ENCODE measurements around the gene DTD1.

DNA sequence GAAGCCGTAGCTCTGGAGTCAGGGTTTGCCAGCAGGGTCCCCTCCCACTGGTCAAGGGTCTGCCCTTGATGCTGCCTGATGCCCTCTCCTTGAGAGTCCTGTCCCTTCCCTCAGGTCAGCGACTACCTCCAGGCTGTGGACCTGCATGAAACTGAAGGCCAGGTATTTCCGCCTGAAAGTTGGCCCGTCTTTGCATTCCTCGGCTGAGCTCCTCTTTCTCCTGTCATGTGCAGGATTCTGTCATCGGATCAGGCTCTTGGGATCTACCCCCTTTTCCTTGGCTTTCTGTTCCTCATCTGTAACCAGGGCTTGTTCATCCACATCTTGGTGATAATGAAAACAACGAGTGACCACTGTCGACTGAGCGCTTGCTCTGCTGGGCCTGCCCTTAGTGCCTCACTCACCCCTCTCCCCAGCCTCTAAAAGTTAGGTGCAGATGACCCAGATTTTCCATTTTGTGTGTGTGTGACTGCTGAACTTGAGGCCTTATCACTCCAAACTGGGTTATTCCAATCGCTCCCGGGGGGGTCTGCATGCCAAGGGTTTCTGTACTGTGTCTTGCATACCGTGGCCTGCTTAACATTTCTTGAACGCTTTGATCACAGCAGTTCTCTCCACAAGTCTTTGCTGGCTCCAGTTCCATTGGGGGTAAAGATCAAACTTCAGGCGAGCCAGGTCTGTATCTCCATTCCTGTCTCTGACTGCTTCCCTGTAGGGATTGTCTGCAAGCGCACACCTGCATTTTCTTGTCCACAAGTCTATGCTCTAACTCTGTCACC lies 81.6 kb downstream of the DTD1 start:
- TF ChIP-seq, protein P1, sequence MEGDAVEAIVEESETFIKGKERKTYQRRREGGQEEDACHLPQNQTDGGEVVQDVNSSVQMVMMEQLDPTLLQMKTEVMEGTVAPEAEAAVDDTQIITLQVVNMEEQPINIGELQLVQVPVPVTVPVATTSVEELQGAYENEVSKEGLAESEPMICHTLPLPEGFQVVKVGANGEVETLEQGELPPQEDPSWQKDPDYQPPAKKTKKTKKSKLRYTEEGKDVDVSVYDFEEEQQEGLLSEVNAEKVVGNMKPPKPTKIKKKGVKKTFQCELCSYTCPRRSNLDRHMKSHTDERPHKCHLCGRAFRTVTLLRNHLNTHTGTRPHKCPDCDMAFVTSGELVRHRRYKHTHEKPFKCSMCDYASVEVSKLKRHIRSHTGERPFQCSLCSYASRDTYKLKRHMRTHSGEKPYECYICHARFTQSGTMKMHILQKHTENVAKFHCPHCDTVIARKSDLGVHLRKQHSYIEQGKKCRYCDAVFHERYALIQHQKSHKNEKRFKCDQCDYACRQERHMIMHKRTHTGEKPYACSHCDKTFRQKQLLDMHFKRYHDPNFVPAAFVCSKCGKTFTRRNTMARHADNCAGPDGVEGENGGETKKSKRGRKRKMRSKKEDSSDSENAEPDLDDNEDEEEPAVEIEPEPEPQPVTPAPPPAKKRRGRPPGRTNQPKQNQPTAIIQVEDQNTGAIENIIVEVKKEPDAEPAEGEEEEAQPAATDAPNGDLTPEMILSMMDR (IDR thresholded peaks at IDR 0.05; ENCODE audit: borderline replicate concordance, extremely low read depth, low read length, poor library complexity, severe bottlenecking) = no peak
- TF ChIP-seq EZH2 (IDR thresholded peaks at IDR 0.05; ENCODE audit: borderline replicate concordance, low read depth, low read length, severe bottlenecking) = no peak
